GM19238 (cell line): ENCODE measurements around the gene RNASE4.
"Not testable (repeated sequence)": the region's sequence is repeated elsewhere in the genome, so short reads cannot be mapped to it uniquely, and the experiment has no call there.

Source experiments
- DNase-seq: peaks from one replicate; pipeline ENCODE4 v3.0.0; 2011; ENCODE audit warnings: low spot score; ENCODE audit not compliant: insufficient read length

The RNASE4 gene

GRCh38 chr14:20698018-20698329, 13.6 kb downstream of the RNASE4 start:
- DNase-seq: no peak

DNA sequence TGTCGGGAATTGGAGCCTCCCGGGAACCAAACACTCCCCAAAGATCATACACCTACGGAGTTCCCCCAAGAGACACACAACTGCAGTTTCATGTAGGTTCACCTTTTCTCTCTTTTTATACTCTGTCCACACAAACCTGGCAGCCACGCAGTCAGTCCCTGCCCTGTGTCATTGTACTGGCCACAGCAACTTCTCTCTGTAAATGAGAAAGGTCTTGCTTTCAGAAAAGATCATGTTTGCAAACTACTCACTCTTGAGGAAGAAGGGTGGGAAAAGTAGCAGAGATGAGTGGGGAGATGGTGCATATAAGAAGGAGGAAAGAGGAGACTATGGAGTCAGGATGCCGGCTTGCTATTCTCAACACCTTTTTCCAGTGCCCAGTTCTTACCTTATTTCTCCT, 14.6 kb downstream of the RNASE4 start:
- no peak for DNase-seq

- no peak for DNase-seq
These were observed 15.6 kb downstream of the RNASE4 start for GRCh38 chr14:20699931-20700330.

GRCh38 chr14:20700965-20701364, 16.6 kb downstream of the RNASE4 start:
- DNase-seq: not testable (repeated sequence)

GRCh38 chr14:20706657-20707355, 22.4 kb downstream of the RNASE4 start:
- DNase-seq: no peak

DNA sequence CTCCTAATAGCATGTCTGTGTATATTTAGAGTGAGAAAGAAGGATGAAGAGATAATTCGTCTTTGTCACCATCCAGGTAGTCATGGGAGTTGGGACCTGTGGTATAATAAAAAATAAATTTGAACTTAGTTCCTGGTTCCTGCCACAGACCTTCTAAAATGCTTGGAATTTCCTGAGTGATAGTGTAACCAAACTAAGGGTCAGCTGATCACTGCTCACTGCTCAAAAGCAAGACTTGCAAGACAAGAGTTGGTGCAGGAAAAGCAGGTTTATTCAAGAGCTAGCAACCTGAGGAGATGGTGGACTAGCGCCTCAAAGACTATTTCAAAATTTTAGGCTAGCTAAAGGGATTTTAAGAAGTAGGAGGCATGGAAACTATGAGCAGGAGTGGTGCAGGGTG, 23.3 kb downstream of the RNASE4 start:
- no peak for DNase-seq

- DNase-seq: no peak
These were observed 26.9 kb downstream of the RNASE4 start for GRCh38 chr14:20711261-20711660.

DNA sequence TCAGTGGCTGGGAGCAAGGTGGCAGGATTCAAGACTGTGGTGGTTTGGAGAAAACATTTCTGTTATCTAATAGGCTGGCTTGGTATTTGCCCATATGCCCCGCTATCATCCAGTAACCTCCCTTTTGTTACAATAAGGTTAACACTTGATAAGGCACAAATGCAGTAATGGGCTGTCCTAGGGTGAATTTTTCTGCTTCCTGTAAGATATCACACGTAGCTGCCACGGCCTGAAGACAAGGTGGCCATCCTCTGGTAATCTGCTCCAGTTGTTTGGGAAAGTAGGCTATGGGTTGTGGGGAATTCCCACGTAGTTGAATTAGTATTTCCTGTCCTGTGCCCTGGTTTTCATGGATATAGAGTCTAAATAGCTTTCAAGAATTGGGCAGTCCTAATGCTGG, 27.3 kb downstream of the RNASE4 start:
- DNase-seq: no peak

- no peak for DNase-seq
These were observed 28.5 kb downstream of the RNASE4 start for GRCh38 chr14:20712904-20713303.

DNA sequence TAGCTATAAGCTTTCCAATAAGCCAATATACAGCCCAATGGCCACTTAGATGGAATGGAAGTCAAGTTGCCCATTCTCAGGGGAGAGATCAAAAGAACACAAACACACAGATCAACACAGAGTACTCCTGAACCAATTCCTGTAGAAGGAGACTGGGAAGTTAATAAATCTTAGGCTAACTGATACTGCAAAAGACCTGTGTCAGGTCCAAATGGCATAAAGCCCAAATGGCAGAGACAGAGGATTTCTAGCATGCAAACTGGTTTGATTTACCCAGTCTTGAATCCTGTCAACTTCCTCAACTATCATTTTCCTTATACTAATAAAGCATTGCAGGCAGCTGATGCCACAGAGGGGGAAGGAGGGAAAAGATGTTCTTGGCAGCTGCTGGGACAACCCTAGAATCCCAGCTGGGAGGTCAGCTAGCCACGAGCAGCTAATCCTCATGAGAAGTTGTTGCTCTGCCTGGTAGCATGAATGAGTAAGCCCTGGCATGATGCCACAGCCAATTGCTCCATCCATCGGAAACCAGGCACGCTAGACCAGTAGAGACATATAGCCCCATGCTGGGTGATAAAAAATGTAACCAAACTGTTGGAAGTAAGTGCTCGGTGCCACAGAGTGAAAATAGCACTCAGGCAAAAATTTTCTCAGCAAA, 30.4 kb downstream of the RNASE4 start:
- DNase-seq: no peak

- no peak for DNase-seq
These were observed 35.4 kb downstream of the RNASE4 start for GRCh38 chr14:20719777-20720176.

DNA sequence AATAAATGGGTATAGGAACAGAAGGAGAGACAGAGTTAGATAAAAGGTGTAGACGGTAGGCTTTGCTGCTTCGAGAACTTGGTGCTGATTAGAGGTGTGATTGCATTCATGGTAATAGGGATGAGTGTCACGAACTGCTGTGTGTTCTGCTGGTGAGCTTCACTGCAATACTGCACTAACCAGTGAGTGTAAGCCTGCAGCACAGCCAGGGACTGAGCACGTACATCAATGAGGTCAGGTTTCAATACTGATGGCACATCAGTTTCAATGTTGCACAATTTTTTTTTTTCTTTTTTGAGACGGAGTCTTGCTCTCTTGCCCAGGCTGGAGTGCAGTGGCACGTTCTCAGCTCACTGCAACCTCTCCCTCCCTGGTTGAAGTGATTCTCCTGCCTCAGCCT, 36.4 kb downstream of the RNASE4 start:
- no peak for DNase-seq

DNA sequence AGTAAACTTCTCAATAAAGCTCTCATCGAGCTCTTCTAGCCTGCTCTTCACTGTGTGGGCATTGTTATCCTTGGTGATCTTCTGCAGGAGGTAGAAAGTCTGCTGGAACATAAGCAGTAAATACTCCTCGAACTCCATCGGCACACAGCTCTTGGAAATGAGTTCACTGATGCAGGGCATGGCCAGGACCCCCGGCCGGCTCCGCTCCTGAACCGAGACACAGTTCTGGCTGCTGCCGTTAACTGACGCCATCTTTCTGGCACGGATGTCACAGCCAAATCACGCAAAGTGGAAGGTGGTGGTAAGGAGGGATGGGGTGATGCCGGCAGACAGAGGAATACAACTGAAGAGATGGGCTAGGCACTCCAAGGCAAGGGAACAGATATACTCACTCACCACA, 37.7 kb downstream of the RNASE4 start:
- no peak for DNase-seq

DNA sequence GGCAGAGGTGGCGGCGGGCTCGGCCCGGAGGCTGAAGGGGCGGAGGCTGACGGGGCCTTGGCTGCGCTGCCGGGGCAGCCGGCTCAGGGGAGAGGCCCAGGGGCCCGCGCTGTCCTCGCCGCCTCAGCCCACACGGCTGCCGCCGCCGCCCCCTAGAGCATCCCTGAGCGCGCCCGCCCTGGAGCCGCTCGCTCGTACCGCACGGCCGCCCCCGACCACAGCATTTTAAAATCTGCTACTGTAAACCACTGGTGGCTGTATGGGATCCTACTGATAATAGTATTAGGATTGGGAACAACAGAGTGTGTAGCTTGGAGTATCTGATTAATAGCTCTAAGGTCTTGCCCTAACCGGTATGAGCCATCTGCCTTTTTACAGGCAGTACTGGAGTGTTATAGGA, 39.1 kb downstream of the RNASE4 start:
- DNase-seq: no peak

DNA sequence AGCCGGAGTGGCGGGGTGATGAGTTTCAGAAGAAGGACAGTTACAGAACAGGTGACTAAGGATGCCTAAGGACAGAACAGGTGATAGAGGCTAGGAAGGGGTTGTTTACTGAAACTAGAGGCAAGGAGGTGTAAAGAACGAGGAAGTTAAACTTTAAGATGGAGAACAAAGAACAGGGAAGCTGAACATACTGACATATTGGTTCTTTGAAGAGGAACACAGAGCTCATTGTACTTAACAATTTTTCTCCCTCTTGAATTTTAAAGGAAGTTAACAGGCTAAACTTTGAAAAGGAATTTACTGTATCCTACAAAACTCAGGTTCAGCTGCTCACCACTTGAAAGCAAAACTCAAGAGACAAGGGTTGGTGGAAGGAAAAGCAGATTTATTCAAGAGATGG, 41.8 kb downstream of the RNASE4 start:
- DNase-seq: not testable (repeated sequence)

DNA sequence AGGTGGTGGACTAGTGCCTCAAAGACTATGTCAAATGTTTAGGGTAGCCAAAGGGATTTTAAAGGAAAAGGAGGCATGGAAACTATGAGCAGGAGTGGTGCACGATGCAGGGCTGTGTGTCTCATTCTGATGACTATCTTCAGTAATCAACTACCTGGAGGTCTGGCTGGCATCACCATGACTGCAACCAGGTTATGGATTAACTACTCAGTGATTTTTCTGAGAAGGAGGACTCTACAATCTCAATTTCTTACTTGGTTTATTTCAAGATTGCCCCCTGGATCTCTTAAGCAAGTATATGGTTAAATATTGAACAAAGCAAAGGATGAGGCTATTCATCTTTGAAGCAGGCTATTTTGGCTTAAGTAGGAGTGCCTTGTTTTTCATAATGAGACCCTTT, 42.2 kb downstream of the RNASE4 start:
- DNase-seq: no peak

- DNase-seq: no peak
These were observed 46.5 kb downstream of the RNASE4 start for GRCh38 chr14:20730891-20731290.

DNA sequence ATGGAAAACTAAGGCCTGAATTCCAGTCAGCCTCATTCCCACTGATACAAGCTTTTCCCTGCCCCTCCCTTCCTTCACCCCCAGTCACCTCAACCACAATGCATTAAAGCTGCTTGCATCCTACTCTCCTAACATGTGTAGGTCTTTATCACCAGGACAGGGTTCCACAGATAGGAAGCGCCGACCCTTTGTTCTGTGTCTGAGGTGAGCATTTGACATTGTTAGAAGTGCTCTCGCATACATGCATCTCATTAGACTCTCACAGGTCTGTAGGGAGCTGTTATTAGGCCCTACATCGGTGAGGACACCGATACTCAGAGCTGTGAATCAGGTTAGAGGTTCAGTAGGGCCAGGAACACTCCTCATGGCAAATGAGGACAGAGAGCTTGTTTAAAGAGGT, 48.1 kb downstream of the RNASE4 start:
- no peak for DNase-seq

GRCh38 chr14:20732979-20733635, 48.7 kb downstream of the RNASE4 start:
- no peak for DNase-seq

- no peak for DNase-seq
These were observed 49.5 kb downstream of the RNASE4 start for GRCh38 chr14:20733684-20734429.

- DNase-seq: no peak
These were observed 50.1 kb downstream of the RNASE4 start for GRCh38 chr14:20734430-20734806.

- not testable (repeated sequence) for DNase-seq
These were observed 53.9 kb downstream of the RNASE4 start for GRCh38 chr14:20738292-20738691.
